HUDEP-2 (cell line): ENCODE results near the gene FBN1.

Experiments used
- DNase-seq, 76 experiments: peaks; one replicate each; lab custom pipeline; 2025; ENCODE audit not compliant: unreplicated experiment in 76 of 76; lab: John Stamatoyannopoulos, UW

FBN1 gene

GRCh38 chr15:48477795-48478360, 167.6 kb downstream of the FBN1 start:
- DNase-seq = no peak

- DNase-seq = no peak
Observed at GRCh38 chr15:48475600-48476395, 169.7 kb downstream of the FBN1 start.

- DNase-seq = no peak
Observed at GRCh38 chr15:48473667-48474066, 171.8 kb downstream of the FBN1 start.

GRCh38 chr15:48472756-48473155, 172.8 kb downstream of the FBN1 start:
- DNase-seq = no peak

GRCh38 chr15:48471073-48471472, 174.4 kb downstream of the FBN1 start:
- DNase-seq = no peak

- DNase-seq = no peak
Observed at GRCh38 chr15:48470096-48470495, 175.4 kb downstream of the FBN1 start.

DNA sequence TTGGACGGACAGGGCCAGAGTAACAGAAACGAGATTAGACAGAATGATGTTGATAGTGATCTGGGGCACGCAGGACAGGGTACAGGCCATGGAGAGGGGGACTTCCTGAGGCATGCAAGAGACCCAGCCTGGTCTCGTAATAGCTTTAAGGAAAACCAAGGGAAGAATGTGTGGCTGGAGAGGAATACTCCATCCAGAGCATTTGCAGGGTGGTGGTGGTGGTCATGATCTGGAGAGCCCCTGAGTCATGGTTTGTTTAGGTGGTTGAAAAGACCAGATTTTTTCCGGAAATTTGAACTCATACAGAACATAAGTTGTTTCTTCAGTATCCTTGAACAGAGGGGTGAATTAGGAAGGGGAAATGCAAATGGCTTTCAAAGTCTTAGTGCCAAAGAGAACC, 175.8 kb downstream of the FBN1 start:
- no peak for DNase-seq

- no peak for DNase-seq
Observed at GRCh38 chr15:48469271-48469670, 176.2 kb downstream of the FBN1 start.

DNA sequence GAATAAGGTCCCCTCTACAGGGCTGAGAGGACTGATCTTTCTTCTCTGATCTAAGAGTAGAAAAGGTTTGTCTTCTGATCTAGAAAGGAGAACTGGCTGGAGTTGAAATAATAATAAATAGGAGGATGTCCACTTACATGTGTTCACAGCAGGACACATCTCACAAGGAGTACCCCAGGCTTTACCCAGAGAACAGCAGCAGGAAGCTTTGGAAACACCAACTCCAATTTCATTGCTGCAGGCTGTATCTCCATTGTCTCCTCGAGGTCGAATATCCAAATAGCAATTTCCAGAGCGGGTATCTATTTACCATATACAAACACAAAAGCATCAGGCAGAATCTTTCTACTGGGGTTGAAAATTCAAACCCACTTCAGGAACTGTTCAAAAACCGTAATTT, 177.7 kb downstream of the FBN1 start:
- DNase-seq = no peak

GRCh38 chr15:48466820-48467219, 178.7 kb downstream of the FBN1 start:
- DNase-seq = no peak

GRCh38 chr15:48466079-48466478, 179.4 kb downstream of the FBN1 start:
- DNase-seq = no peak

DNA sequence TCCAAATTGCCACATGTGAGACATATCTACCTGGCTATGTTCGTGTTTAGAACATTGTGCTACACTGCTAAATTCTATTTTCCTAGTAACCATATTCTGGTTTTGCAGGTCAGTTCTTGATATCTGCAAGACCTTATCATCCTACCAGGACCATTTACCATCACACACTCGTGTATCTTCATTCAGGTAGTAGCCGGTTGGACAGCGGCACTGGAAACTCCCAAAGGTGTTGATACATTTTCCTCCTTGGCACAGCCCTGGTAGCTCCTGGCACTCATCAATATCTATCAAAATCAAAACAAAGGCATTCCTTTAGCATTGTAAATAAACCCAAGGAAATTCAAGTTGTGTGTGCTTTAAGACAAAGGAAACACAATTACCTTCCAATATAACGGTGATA, 180.1 kb downstream of the FBN1 start:
- no peak for DNase-seq

- DNase-seq = no peak
Observed at GRCh38 chr15:48463366-48463880, 182.1 kb downstream of the FBN1 start.

DNA sequence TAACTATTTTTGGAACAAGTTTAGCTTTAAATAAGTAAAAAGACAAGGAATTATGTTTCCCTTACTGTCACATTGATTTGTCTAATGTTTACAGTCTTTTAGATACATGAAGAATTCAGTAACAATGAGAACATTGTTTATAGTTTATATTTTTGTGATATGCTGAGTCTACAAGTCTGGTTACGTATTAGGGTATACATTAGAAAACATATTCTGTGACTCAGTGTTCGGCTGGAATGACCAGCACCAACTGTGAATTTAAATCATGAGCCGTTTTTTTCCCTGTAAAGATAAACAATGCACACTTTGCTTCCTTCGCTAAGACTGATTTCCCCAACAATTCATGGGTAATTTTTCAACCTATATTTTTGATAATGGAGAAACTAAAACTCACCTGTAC, 182.8 kb downstream of the FBN1 start:
- no peak for DNase-seq

GRCh38 chr15:48459571-48460442, 185.7 kb downstream of the FBN1 start:
- no peak for DNase-seq

DNA sequence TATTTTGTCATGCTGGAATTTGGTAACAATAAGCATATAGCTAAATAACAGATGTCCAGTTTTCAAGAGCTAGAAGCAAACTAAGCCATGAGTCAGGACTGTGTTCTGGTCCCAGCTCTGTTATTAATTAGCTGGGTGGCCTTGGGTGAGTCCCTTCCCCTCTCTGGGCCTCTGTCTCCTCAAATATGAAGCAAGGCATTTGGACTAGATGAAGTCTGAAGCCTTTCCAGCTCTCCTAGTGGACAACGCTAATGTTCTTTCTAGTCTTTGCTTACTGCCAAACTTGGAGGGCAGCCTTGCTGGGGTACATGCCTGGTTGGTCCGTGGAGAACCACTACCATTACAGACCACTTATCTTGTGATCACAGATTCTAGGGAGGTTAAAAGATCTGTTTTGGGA, 186.6 kb downstream of the FBN1 start:
- DNase-seq = no peak

DNA sequence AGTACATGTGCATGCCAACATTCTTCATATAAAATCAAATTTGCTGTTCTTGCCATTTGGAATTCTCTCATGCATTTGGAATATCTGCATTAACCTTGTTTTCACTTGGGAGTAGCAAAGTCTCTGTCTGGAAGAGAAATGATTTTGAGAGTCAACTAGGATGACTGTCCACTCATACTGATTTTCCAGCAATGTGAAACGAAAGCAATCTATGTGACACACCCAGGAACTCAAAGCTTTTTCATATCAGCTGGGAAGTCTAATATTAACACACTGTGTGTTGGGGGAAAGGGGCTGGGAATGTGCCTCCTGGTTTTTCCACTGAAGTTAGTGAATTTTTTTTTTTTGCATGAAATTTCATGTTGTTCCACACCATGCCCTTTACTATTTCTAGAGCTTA, 189.4 kb downstream of the FBN1 start:
- DNase-seq = no peak

- DNase-seq = no peak
Observed at GRCh38 chr15:48451736-48452135, 193.8 kb downstream of the FBN1 start.

DNA sequence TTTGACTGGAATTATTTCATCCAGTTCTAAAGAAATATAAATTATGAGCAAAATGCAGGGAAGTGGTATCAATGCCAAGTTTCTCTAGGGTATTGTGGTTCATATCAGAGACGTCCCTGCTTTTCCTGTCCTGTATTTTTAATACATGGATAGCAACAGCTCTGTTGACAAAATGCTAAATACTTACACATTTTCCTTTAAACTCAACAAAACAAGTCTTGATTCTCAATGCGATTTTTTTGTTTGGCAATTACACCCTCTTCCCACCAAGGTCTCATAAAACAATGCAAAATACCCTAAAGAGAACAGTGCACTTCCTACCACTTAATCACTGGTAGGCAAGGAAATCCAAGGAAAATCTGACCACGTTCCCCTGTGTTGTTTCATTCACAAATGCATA, 194.3 kb downstream of the FBN1 start:
- no peak for DNase-seq

- no peak for DNase-seq
Observed at GRCh38 chr15:48449734-48450133, 195.8 kb downstream of the FBN1 start.

- DNase-seq = no peak
Observed at GRCh38 chr15:48447657-48448056, 197.9 kb downstream of the FBN1 start.
